NCI-H1092 (cell line): ENCODE measurements around the gene GRAMD1B.

Experiments used
- DNase-seq: peaks from one replicate; lab custom pipeline; 2025; lab: John Stamatoyannopoulos, UW

GRAMD1B gene

DNA sequence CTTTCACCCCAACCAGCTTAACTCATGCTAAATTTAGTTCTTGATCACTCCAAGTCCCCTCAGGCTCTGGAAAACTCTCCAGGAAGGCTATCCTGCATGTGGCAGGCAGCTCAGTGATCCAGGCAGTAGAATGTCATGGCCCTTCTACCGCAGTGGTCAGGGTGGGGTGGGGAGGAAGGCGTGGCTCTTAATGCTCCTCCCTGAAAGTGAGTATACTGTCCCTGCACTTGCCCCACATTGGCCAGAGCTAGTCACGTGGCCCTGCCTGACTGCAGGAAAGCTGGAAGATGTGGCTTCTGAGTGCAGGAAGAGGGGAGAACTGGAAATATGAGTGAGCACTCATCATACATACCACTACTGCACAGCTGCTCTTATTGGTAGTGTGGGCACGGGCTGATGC, 102.1 kb downstream of the GRAMD1B start:
- no peak for DNase-seq

DNA sequence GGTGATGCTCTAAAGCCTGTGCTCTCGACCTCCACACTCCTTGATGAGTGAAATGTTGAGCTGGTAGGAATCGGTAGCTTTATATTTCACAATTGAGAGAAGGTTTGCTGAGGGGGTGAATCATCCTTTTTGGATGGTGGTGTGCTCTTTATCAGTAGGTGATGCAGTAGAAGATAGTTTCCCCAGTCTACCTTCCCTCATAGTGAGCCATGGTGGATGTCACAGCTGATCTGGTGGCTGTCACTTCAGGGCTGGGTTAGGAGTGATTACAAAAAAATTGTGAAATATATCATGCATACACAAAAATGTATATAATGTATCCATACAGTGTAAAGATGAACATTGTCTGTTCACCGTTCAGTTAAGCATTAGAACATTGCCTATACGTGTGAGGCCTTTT, 105.3 kb downstream of the GRAMD1B start:
- DNase-seq: no peak

DNA sequence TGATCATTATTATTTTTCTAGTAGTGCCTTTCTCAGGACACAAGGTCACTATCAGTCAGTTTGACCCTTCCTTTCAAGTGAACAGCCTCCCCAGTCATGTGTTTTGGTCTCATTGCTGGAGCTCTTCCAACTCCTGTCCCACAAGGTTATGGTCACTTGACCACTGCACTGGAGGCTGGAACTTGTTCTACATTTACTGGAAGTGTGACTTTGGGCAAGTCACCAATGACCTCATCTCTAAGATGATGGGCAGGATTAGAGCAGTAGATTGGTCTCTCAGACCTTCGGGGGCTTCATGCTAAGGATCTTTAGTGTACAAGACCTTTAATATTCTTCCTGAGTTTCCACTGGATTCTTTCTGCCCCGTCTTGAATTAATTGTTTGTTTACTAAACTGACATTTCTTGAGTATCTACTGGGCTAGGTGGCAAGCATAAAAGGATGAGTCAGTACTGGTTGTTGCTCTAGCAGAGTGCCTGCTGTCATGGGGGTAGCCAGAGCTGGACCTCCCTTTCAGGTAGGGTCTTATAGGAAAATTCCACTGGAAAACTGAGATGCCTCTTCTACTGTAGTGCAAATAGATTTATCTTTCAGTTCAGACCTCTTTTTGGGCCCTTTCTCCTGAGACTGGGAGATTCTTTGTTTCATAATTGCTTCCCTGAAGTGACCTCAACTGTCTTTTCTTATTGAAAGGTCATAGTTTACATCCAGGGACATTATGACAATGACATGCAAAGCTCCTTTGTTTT, 106.8 kb downstream of the GRAMD1B start:
- no peak for DNase-seq

DNA sequence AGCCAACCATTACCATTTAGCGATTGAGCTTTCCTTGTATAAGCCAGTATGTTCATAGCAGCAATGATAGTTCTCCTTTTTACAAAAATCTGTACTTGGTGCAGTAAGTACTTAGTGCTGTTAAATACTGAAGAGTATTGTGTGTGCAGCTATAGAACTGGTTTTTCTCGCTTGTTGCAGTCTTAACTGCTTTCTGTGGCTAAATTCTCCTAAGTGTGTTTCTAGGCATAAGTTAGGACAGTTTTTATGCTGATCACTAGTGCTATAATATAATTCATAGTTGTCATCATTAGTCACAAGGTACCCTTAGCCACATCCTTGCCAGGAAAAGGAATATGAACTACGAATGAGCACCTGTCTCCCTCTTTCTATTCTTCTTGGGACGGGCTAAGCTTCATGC, 107.7 kb downstream of the GRAMD1B start:
- no peak for DNase-seq

DNA sequence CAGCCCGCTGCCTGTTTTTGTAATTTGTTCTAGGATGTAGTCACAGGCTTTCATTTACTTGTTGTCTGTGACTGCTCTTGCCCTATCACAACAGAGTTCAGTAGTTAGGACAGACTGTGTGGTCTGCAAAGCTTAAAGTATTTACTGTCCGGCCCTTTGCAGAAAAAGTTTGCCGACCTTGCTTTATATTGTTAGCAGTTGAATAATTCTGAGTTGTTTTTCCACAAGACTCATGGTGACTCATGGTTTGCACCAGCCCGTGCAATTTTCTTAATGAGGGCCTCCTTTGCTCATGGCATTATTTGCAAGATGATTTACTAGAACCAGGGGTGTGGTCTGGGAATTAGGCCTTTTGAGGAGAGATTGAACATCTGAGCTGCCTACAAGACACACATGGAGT, 113.7 kb downstream of the GRAMD1B start:
- no peak for DNase-seq

DNA sequence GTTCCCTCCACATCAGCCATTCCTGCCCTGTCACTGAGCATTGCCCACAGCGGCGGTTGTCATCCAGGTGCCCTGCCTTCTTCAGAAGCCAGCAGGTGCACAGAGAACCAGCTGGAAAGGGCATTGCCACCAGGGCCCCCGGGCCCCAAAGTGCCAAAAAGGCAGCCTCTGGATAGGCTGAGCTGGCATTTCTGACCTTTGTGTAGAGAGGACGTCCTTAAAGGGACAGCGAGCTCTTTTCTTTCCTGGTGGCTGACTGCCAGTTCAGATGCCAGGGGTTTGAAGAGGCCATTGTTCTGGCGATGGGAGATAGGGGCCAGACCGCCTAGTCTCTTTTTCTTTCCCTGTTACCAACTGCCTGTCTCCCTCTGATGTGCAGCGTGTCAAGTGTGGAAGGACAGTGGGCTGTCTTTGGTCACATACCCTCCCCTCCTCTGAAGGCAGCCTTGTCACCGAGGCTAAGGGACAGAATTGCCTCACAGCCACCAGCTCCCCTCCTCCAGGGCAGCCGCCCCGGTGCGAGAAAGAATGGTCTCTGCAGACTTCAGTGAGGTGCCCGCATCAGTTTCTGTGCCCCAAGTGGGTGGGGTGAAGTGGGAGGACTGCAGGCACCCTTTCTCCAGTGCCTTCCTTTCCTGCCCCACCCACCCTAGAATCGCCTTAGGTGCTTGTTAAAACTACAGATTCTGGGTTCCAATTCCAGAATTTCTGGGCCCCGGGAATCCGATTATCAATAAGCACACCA, 114.7 kb downstream of the GRAMD1B start:
- DNase-seq: peak; percentile 18

DNA sequence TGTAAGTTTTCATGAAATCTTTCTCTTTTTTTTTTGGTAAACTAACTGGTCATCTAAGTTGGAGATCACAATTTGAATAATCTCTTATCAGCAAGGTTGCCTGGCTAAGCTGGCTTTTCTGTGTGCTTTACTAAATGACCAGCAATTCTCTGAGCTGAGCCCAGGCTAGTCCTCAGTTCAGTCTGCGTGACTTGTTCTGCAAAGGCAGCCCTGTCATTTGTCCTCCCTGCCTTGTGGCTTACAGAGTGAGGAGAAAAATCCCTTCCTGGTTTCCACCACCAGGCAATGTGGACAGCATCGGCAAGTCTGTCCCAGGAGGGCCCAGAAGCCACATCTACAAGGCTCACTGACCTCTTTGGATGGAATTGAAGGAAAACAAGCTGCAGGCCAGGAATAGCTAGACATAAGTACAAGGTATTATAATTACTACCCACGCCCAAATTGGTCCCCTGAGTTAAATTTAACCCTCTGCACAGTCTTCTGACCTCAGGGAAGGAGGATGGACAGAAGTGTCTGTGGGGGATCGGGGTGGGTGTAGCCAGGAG, 115.7 kb downstream of the GRAMD1B start:
- no peak for DNase-seq

DNA sequence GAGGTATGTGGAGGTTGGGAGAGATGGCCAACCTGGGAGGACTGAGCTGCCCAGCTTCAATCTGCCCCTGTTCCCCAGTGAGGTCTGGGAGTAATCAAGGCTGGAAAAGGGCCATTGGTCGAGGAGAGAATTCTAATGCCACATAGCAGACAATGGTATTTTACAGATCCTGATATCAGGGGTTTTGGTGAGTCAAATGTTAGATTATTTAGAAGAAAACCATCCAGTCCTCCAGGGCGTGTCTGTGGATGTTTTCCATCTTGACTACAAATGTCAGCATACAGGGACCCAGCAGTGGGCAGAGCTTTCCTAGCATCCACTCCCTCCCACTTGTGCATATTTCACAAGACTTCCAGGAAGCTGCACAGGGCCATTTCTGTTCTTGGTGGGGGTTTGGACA, 116.4 kb downstream of the GRAMD1B start:
- no peak for DNase-seq

DNA sequence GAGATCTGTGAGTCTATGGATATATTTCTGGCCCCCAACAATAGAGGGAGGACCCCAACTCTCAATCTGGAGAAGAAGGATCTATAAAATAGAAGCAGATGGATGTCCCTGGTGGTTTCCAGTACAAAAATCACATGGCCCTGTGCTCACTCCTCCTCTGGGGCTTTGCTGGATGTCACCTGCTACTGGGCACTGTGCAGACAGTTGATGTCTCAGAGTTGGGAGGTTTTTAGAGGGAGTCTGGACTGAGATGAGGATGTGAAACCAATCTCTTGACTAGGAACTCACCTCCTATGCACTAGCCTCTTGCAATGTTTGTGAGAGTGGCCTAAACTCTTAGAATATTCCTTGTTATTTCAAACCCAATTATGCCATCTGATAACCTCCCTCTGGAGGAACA, 117.1 kb downstream of the GRAMD1B start:
- no peak for DNase-seq

DNA sequence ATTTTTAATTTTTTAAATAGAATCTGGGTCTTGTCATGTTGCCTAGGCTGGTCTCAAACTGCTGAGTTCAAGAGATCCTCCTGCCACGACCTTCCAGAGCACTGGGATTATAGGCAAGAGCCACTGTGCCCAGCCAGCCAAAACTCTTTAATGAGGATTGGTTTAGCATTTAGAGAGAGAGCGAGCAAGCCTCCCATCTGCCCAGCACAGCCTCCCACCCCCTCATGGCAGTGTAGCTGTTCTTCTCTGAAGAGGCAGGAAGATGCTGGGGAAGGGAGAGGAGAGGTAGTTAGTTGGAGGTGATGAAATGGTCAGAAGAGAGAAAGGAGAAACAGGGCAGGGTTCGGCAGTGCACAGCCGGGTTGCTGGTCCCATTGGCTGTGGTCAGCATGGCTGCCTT, 118.7 kb downstream of the GRAMD1B start:
- DNase-seq: no peak

DNA sequence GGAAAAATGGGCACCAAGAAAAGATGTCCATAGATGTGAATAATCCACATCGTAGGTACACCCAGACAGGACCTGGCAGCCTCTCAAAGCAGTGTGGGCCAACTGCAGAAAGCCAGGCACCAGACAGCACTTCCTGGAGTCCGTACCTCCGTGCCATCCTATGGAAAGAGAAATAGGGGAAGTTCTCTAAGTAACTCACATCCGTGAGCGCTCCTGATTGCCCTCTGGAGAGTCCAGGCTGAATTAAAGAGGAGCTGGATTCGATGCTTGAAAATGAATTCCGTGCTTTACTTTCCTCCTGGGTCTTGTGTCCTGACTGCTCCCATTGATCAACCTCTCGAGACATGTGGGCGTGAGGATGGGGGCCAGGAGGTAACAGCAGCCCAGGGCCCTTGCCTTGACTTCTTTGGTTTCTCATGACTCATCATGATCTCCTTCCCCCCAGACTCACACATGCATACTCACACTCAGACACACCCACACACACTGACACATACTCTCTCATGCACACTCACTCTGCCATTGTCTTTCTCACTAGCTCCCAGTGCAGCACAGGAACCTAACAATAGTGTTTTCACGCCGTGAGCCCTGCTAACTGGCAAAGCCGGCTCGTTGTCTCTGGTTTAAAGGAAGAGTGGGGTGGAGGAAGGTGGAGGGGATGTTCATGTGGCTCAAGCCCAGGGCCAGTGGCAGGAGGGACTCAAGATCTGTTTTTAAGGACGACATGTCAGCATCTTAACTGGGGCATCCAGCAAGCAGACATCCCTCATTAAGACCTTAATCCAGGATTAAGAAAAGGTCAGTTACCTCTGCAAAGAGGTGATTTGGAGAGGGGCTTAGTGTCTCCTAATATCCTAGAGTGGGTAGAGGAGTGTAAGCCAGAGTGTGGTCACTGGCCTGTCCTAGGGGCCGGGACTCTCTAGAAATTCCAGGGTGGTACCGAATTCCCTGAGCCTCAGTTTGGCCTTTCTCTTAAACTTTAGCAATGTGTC, 120.2 kb downstream of the GRAMD1B start:
- no peak for DNase-seq

DNA sequence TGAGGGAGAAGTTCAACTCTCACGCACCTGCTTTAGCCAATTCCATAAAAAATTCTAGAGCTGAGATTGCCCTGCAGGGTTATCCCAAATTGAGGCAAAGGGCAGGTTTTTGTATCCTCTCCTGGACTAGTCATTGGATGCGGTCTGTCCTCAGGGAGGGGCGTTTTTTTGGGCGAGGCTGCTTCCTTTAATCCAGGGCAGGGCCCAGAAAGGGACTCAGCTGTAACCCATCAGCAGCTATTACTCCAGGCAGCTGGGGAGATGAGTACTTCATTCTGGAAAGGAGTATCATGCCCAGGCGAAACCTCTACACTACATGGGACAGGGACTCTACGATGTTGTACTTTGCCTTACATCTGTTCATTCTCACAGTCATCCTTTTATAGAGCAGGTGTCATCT, 121.0 kb downstream of the GRAMD1B start:
- no peak for DNase-seq

DNA sequence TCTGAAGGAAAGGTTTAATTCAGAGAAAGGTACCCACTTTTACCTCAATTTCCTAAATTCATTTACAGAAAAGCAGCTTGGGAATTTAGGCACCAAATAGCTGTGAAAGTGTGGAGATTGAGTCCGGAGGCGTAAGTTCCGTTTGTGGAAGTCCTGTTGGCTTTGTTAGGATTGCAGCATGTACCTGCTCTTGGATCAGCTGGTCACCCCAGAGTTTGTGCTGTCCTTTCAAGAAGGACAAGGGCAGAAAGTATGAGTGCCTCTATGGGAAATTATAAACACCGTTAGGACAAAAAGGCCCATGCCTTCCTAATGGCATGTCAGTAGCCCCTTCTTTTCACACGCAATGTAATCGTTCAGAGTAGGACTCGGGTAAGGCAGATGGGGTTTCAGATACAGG, 126.6 kb downstream of the GRAMD1B start:
- DNase-seq: no peak

DNA sequence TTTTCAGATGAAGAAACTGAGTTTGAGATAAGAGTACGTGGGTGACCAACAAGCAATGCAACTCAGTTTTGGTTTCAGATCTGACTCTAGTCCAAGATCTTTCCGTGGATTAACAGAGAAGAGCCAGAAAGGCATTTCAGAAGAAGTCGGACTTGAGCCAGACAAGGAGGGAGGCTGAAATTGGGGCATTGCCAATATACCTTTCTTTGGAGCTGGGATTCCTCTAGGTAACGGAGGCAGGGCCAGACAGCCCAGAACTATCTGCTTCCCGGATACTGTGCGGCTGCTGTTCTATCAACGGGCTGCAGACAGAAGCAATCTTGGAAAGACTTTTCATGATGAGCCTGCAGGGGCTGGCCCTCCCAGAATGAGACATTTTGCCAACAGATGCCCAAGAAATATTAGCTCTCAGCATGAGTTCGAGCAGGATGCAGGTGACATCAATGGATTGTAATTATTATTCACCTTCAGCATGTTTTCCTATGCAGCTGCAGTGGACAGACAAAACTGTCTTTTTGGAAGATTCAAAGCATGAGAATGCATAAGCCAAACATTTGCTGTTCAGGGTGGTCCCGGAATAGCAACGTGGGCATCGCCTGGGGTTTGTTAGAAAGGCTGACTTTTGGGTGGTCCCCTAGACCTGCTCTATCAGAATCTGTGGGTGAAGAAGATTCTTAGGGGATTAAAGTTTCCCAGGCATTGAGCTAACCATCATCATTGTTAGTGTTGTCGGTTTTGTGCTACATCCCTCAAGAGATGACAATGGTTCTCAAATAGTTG, 128.7 kb downstream of the GRAMD1B start:
- no peak for DNase-seq

DNA sequence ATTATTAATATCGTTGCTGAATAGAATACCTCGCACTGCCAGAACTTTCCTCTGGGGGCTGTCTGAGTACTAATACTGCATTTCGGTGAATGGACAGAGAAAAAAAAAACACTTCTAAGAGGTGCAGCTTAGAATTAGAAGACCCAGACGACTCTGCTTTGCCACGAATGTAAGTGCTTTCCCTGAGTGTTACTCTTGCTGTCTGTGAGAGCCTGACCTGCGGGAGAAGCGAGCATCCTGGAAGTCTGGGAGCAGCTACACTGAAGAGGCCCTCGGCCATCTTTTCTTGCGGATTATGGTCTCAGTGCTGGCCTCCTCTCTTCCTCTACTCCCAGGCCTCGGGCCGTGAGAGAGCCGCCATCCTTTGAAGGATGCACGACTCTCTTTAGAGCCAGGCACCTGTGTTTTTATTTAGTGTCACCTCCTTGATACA, 129.5 kb downstream of the GRAMD1B start:
- peak; percentile 30 for DNase-seq

DNA sequence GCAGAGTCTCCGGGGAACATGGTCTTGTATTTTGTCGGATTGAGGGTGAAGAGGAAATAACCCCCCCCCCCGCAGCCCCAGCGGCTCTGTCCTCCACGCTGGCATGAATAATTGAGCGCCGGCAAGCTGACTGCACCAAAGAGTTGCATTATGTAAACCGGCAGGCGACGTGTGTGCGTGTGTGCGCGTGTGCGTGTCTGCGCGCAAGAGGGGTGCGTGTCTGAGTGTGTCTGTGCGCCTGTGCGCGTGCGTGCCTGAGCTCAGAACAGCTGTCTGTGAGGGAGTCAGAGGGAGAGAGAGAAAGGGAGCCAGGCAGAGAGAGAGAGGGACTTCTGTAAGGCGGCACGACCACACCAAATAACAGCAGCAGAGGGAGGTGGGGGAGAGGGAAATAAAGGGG, 129.9 kb downstream of the GRAMD1B start:
- peak; percentile 85 for DNase-seq

DNA sequence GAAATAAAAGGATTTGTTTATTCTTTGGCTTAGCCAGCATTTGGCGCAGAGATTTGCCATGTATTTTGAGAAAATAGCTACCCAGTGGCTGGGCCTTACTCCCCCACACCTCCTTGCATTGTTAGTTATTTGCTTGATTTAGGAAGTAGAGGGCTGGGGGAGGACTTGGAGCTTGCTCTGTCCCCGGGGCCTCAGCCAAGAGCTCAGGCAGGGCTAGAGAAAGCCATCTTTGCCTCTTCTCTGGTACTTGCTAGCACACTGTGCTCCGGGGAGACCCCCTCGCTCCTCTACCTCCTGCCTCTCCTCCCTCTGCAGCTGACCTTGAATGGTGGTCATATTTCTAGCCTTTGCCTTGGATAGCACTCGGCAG, 131.3 kb downstream of the GRAMD1B start:
- DNase-seq: no peak

DNA sequence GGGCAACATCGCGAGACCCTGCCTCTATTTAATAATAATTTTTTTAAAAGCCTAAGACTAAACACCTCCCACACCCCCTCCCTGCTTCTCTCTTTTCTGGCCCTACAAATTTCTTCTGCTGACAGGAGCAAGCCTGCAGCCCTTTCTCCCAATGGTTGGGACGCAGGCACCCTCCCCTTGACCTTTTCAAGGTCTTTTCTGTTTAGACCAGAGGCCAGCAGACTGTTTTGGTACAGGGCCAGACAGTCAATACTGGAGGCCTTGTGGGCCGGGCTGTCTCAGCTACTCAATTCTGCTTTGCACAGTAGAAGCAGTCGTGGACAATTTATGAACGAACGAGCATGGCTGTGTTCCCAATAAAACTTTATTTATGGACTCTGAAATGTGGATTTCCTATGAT, 132.1 kb downstream of the GRAMD1B start:
- no peak for DNase-seq

DNA sequence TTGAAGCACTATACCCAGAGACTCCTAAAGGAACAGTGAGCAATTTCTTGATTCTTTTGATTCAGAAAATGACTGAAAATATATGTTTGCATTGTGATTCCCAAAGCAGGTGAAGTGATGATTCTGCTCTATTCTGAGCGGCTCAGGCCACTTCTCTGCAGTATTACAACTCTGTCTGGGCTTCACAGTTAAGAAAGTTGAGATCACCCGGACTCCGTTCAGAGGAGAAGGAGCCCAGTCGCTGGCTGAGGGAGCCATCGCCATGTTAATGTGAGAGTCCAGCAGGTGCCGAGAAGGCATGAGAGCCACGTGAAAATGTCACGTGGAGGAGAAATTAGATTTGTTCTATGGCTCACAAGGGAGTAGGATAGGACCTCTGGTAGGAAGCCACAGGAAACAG, 132.8 kb downstream of the GRAMD1B start:
- no peak for DNase-seq

DNA sequence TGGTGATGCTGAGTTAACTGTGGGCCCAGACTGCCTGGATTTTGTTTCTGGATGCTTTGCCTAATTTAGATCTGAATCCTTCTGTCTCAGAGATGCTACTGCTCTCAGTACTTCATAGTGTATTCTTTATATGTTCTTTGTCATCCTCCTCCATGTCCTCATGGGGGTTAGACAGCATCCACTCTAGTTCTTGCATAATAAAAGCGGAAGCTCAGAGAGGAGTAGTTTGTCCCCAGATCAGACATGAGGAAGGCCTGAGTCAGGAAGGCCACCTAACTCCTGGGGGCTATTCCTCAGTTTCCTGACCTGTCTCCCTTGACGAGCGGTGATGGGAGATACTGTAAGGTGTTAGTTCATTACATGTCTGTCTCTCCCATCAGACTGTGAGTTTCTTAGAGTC, 134.2 kb downstream of the GRAMD1B start:
- DNase-seq: no peak

DNA sequence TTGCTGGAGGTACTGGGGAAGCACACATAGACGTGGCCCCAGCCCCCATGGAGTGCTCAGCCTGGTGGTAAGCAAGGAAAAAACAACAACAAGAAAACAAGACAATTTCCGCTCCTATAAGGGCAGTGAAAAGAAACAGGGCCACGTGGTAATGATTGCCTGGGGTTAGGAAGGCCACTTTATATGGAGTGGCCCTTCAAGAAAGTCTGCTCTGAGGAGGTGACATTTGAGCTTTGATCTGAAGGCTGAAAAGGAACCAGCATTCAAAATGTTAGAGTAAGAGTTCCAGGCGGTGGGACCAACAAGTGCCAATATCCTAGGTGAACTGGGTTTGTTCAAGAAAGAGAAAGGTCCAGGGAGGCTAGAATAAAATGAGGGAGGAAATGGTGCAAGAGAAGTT, 136.8 kb downstream of the GRAMD1B start:
- no peak for DNase-seq
